K562 (cell line): ENCODE data around the gene ZNF646. TPM values are rescaled to one million over a fixed set of nuclear protein-coding genes. Genes with fewer than 3 reads are reported as not detected.

Experiments used
- BRCA1 ChIP-seq, 2 experiments: fragments of 450-650 bp in 1 of 2; sonication (generic) in 1 of 2; formaldehyde crosslinking in 1 of 2; IDR thresholded peaks; 2 replicates each; pipeline versions ENCODE4 v1.5.0 to v1.6.1; 2017 to 2020; ENCODE audit warnings: mild to moderate bottlenecking in 1 of 2, missing genetic modification reagents in 1 of 2
- CBFA2T3 ChIP-seq: fragments of 450-650 bp; IDR thresholded peaks from 2 replicates; pipeline ENCODE4 v1.6.1; 2017
- CBX1 ChIP-seq: sonication (generic); IDR thresholded peaks from 2 replicates; pipeline ENCODE4 v1.6.1; 2016; ENCODE audit warnings: antibody characterized with exemption, low read depth, mild to moderate bottlenecking
- CBX8 ChIP-seq: fragments of 200-600 bp; sonication (generic); IDR thresholded peaks from 2 replicates; pipeline ENCODE4 v1.6.1; 2012; ENCODE audit warnings: borderline replicate concordance, mixed run types, low read depth, mild to moderate bottlenecking, moderate library complexity, mixed read lengths, low read length, control low read depth, inconsistent platforms; ENCODE audit not compliant: poor library complexity, severe bottlenecking; ENCODE audit errors: extremely low read depth
- DMBX1 ChIP-seq: fragments of 250-450 bp; sonication (Bioruptor Pico); IDR thresholded peaks from 2 replicates; pipeline ENCODE4 v1.8.0; 2022; ENCODE audit warnings: inconsistent platforms, mild to moderate bottlenecking, moderate library complexity, borderline replicate concordance
- ELF1 ChIP-seq: fragments of 200-800 bp; sonication (Bioruptor generic); IDR thresholded peaks from 2 replicates; pipeline ENCODE4 v1.6.1; 2016; ENCODE audit warnings: missing genetic modification characterization, missing compliant biosample characterization
- ELF4 ChIP-seq: fragments of 450-650 bp; formaldehyde crosslinking; IDR thresholded peaks from 2 replicates; pipeline ENCODE4 v1.4.0; 2022; ENCODE audit warnings: missing genetic modification characterization
- FUS ChIP-seq: fragments of 200-400 bp; formaldehyde crosslinking; optimal IDR thresholded peaks from 2 replicates; pipeline ENCODE3; 2017; ENCODE audit warnings: low read depth, low read length
- NBN ChIP-seq: fragments of 450-650 bp; IDR thresholded peaks from 2 replicates; pipeline ENCODE4 v1.6.1; 2016; ENCODE audit warnings: low read depth, mild to moderate bottlenecking
- NCOA2 ChIP-seq, 2 experiments: fragments of 450-650 bp; IDR thresholded peaks; 2 replicates each; pipeline ENCODE4 v1.6.1; 2018; ENCODE audit warnings: mild to moderate bottlenecking in 2 of 2, moderate library complexity in 1 of 2; ENCODE audit not compliant: partially characterized antibody in 2 of 2
- NFYB ChIP-seq: IDR thresholded peaks from 2 replicates; pipeline ENCODE4 v1.6.1; 2011; ENCODE audit warnings: mild to moderate bottlenecking, moderate library complexity; ENCODE audit not compliant: insufficient read length; ENCODE audit errors: extremely low read depth
- SMAD3 ChIP-seq: fragments of 450-650 bp; formaldehyde crosslinking; conservative IDR thresholded peaks from 2 replicates; pipeline ENCODE4 v1.4.0; 2020; ENCODE audit warnings: mild to moderate bottlenecking
- SP2 ChIP-seq: IDR thresholded peaks from 2 replicates; pipeline ENCODE4 v1.6.1; 2011; ENCODE audit warnings: mild to moderate bottlenecking, low read depth, low read length, moderate library complexity; ENCODE audit not compliant: poor library complexity, severe bottlenecking; ENCODE audit errors: extremely low read depth
- SRSF1 ChIP-seq: fragments of 200-400 bp; formaldehyde crosslinking; IDR thresholded peaks from 2 replicates; pipeline ENCODE4 v1.6.1; 2017; ENCODE audit warnings: mild to moderate bottlenecking, low read depth, low read length, moderate library complexity
- TCF3 ChIP-seq: sonication (generic); formaldehyde crosslinking; IDR thresholded peaks from 2 replicates; pipeline ENCODE4 v1.4.0; 2020; ENCODE audit warnings: mild to moderate bottlenecking, missing genetic modification reagents
- THAP7 ChIP-seq: fragments of 250-450 bp; sonication (Bioruptor Pico); IDR thresholded peaks from 2 replicates; pipeline ENCODE4 v1.5.0; 2021
- TSHZ1 ChIP-seq: fragments of 250-450 bp; sonication (Bioruptor Pico); IDR thresholded peaks from 2 replicates; pipeline ENCODE4 v1.4.0; 2020; ENCODE audit warnings: mild to moderate bottlenecking, moderate library complexity
- ZC3H4 ChIP-seq: sonication (generic); formaldehyde crosslinking; IDR thresholded peaks from 2 replicates; pipeline ENCODE4 v1.9.0; 2021; ENCODE audit warnings: missing genetic modification reagents, borderline replicate concordance
- ZNF175 ChIP-seq: fragments of 200-800 bp; sonication (Bioruptor generic); IDR thresholded peaks from 2 replicates; pipeline ENCODE4 v1.6.1; 2016; ENCODE audit warnings: low read depth, mild to moderate bottlenecking, missing genetic modification characterization, missing compliant biosample characterization
- ZNF589 ChIP-seq: fragments of 200-800 bp; sonication (Bioruptor generic); IDR thresholded peaks from 2 replicates; pipeline ENCODE4 v1.6.1; 2016; ENCODE audit warnings: low read depth, missing genetic modification characterization, missing compliant biosample characterization
- ZNF766 ChIP-seq: fragments of 200-800 bp; sonication (Bioruptor generic); conservative IDR thresholded peaks from 2 replicates; pipeline ENCODE4 v1.6.1; 2016; ENCODE audit warnings: missing genetic modification characterization, missing compliant biosample characterization
- polyA plus RNA-seq, 8 experiments: library from polyadenylated mRNA; depleted of rRNA in 4 of 8; stranded (reverse) in 5 of 8; unstranded in 3 of 8; fragments of >200 nt; fragmentation: Nextera tagmentation in 2 of 8; fragmentation: Illumina TruSeq in 1 of 8; extraction: Ambion mirVana in 2 of 8; extraction: Trizol in 1 of 8; gene quantifications; 2 replicates each; pipeline versions ENCODE4 v1.2.1 to v1.2.3, GENCODE V29; 2011 to 2014; ENCODE audit warnings: inconsistent platforms in 1 of 8, missing spikeins in 1 of 8
- total RNA-seq, 7 experiments: library from RNA; depleted of rRNA in 6 of 7; stranded (reverse); fragments of >200 nt in 6 of 7; fragmentation: Illumina TruSeq in 2 of 7; extraction: Trizol in 2 of 7; gene quantifications; 2 replicates each; pipeline versions ENCODE4 v1.2.1 to v1.2.3, GENCODE V29; 2011 to 2021; ENCODE audit warnings: low replicate concordance in 1 of 7
- TF ChIP-seq, protein P1 (sequence below): fragments of 450-650 bp; formaldehyde crosslinking; IDR thresholded peaks from 2 replicates; pipeline ENCODE4 v1.4.0; 2022; ENCODE audit warnings: missing genetic modification characterization

ZNF646 gene
- total and polyA plus RNA-seq, 9 of the 15 experiments (the other 6 are each of a cell fraction or from before 2014, with no cell fraction given) = 0.08 to 20.6 (median 8.0) TPM

DNA sequence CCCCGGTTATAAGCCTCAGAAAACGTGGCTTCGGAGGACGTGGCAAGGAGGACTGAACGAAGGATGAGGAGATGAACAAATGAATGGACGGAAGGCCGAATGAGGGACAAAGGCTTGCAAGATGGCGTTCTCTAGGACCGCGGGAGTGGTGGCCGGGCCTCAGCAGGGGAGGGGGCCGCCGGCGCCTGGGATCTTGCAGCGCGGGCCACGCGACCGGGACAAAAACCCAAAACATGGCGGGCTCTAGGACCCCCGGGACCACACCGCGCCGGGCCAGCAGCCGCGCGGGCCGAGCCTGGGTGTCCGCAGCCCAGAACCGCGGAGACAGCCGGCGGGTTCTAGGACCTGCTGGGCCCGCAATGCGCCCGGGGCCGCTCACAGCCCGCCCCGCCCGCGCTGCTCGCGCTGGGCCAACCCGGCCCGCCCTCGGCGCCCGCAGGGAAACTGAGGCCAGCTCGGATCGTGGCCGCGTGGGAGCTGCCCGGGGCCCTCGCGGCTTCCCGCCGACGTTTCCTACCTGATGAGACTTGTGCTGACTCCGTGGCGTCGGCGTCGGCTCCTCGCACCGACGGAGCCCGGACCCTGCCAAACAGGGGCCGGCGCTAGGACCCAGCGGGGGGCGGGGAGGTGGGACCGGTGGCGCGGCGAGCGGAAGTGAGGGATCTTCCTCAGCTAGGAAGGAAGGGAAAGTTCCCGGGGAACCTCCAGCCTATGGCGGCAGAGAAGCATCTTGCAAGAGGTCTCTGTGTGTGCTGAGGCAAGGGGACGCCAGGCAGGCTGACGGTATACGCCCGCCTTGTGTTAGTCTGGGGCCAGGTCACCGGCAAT, 866 bp upstream of the ZNF646 start (continued):
- TF ChIP-seq CBX8 (no peak), BRCA1 (IDR thresholded peaks at IDR 0.05) (no peak), BRCA1 (CRISPR knock-in tag; IDR thresholded peaks at IDR 0.05) (0 out of 2 replicates have a peak, but pooled peaks have one; percentile 12), FUS (peak; percentile 68), CBFA2T3 (no peak), NBN (peak; percentile 42; the same call in 1 of the 2 replicates), NFYB (no peak), ZC3H4 (peak; percentile 63; the same call in 1 of the 2 replicates), SRSF1 (no peak), TCF3 (CRISPR knock-in tag) (no peak; the same call in 1 of the 2 replicates), ELF4 (CRISPR knock-in tag) (0 out of 2 replicates have a peak, but pooled peaks have one; percentile 19), SMAD3 (CRISPR knock-in tag) (no peak), NCOA2 (IDR thresholded peaks at IDR 0.05; ENCODE audit: partially characterized antibody in 2 of 2) (no peak), CBX1 (no peak; the same call in 1 of the 2 replicates), DMBX1 (0 out of 2 replicates have a peak, but pooled peaks have one; percentile 61), SP2 (no peak), ZNF175 (CRISPR knock-in tag) (no peak), TSHZ1 (CRISPR knock-in tag) (no peak), THAP7 (CRISPR knock-in tag) (peak; percentile 27; the same call in 1 of the 2 replicates), ZNF589 (CRISPR knock-in tag) (no peak), ELF1 (tag) (no peak; the same call in 1 of the 2 replicates), ZNF766 (no peak)
- TF ChIP-seq, protein P1, sequence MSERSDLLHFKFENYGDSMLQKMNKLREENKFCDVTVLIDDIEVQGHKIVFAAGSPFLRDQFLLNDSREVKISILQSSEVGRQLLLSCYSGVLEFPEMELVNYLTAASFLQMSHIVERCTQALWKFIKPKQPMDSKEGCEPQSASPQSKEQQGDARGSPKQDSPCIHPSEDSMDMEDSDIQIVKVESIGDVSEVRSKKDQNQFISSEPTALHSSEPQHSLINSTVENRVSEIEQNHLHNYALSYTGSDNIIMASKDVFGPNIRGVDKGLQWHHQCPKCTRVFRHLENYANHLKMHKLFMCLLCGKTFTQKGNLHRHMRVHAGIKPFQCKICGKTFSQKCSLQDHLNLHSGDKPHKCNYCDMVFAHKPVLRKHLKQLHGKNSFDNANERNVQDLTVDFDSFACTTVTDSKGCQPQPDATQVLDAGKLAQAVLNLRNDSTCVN (CRISPR knock-in tag) = no peak
